ENCODE measurements around the gene EGFR.

The EGFR gene

DNA sequence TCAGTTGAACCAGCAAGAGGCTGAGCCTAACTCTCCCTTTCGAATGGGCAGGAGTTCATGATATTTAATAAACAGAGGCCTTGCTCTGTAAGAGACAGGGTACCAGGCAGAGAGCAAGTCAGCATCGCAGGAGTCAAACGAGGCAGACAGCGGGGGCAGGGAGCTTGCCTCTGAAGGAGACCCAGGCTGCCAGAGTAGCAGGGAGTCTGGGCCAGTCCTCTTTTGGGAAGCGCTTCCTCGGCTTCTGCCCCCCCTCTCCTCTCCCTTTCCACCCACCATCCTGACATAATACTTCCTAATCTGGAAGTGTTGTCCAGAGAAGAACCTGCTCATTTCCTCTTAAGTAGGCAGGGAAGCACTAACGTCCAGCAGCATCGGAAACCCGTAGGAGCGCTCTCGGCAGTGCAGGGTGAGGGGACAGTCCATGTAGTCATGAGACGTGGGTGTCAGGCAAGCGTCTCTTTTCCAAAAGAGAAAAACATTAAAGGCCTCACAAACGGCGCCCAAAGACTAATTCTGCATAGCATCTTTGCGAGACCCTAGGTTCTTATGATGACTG, 171.1 kb downstream of the EGFR start:
- ATAC-seq (ENCODE audit: insufficient read depth, low read depth): no peak
- DNase-seq: no peak
- no peak overlapping the region for H3K4me2 ChIP-seq (ENCODE audit: insufficient read depth, low read length)
- TF ChIP-seq, protein P1, sequence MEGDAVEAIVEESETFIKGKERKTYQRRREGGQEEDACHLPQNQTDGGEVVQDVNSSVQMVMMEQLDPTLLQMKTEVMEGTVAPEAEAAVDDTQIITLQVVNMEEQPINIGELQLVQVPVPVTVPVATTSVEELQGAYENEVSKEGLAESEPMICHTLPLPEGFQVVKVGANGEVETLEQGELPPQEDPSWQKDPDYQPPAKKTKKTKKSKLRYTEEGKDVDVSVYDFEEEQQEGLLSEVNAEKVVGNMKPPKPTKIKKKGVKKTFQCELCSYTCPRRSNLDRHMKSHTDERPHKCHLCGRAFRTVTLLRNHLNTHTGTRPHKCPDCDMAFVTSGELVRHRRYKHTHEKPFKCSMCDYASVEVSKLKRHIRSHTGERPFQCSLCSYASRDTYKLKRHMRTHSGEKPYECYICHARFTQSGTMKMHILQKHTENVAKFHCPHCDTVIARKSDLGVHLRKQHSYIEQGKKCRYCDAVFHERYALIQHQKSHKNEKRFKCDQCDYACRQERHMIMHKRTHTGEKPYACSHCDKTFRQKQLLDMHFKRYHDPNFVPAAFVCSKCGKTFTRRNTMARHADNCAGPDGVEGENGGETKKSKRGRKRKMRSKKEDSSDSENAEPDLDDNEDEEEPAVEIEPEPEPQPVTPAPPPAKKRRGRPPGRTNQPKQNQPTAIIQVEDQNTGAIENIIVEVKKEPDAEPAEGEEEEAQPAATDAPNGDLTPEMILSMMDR (IDR thresholded peaks at IDR 0.05; ENCODE audit: borderline replicate concordance, extremely low read depth, low read length, poor library complexity, severe bottlenecking): no peak
- no peak for TF ChIP-seq EZH2 (IDR thresholded peaks at IDR 0.05; ENCODE audit: borderline replicate concordance, low read depth, low read length, severe bottlenecking)
- no peaks in the 10 kb centered on the region for H3K36me3 ChIP-seq (ENCODE audit: insufficient read depth, low read length)
- no peaks in the 10 kb centered on the region for H3K27me3 ChIP-seq (ENCODE audit: insufficient read depth, low read length, poor library complexity)
- H2AFZ ChIP-seq (ENCODE audit: low read depth, low read length): no peak overlapping the region
- H3K9ac ChIP-seq (ENCODE audit: low read depth, low read length): no peak overlapping the region
- H3K4me3 ChIP-seq (ENCODE audit: low read depth in 1 of 2, low read length in 2 of 2): no peak overlapping the region
- no peaks in the 10 kb centered on the region for H3K79me2 ChIP-seq (ENCODE audit: insufficient read depth, low read length)
- no peaks in the 10 kb centered on the region for H3K4me1 ChIP-seq (ENCODE audit: insufficient read depth, low read length)
- no peak overlapping the region for H3K27ac ChIP-seq (ENCODE audit: low read length)
- H3K9me3 ChIP-seq (ENCODE audit: insufficient read depth, low read length, severe bottlenecking): no peaks in the 10 kb centered on the region
- 0 out of 2 replicates have a peak, but pooled peaks cover 2% of the 10 kb centered on the region for H4K20me1 ChIP-seq (ENCODE audit: insufficient read depth, low read length)

DNA sequence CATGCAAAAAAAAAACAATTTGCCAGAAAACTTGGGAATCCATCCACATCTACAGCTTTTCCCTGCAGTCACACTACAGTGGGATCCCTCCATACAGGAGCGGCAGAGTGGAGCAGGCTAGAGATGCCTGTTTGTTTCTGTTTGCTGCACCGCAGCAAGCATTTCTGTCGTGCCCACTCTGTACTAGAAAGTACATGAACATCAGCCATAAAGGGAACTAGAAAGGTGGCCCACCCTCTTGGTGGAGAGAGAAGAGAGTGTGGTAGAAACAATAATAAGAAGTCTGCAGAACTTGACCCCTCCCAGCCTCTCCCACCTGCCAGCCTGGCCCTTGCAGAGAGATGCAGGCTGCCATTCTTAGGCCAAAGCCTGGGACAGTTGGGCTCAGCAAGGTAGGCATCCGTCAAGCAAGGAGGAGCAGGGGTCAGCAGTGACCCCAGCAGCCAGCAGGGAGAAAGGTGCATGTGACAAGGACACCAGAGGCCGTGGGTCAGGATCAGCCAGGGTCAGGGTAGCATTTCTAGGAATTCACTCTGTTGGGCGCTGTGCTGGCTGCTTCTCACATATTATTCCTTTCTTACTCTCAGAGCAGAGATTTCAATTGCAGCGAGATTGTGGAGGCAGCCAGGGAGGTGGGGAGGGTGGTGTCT, 171.8 kb downstream of the EGFR start:
- H4K20me1 ChIP-seq (ENCODE audit: insufficient read depth, low read length): 0 out of 2 replicates have a peak, but pooled peaks cover 2% of the 10 kb centered on the region
- no peak overlapping the region for H2AFZ ChIP-seq (ENCODE audit: low read depth, low read length)
- ATAC-seq (ENCODE audit: insufficient read depth, low read depth) (no peak), DNase-seq (no peak)
- no peaks in the 10 kb centered on the region for H3K27me3 ChIP-seq (ENCODE audit: insufficient read depth, low read length, poor library complexity)
- H3K27ac ChIP-seq (ENCODE audit: low read length): no peak overlapping the region
- no peak overlapping the region for H3K9ac ChIP-seq (ENCODE audit: low read depth, low read length)
- H3K79me2 ChIP-seq (ENCODE audit: insufficient read depth, low read length): no peaks in the 10 kb centered on the region
- no peak overlapping the region for H3K4me2 ChIP-seq (ENCODE audit: insufficient read depth, low read length)
- H3K9me3 ChIP-seq (ENCODE audit: insufficient read depth, low read length, severe bottlenecking): no peaks in the 10 kb centered on the region
- no peaks in the 10 kb centered on the region for H3K4me1 ChIP-seq (ENCODE audit: insufficient read depth, low read length)
- H3K4me3 ChIP-seq (ENCODE audit: low read depth in 1 of 2, low read length in 2 of 2): no peak overlapping the region
- no peaks in the 10 kb centered on the region for H3K36me3 ChIP-seq (ENCODE audit: insufficient read depth, low read length)
- TF ChIP-seq, protein P1 (IDR thresholded peaks at IDR 0.05; ENCODE audit: borderline replicate concordance, extremely low read depth, low read length, poor library complexity, severe bottlenecking): no peak
- no peak for TF ChIP-seq EZH2 (IDR thresholded peaks at IDR 0.05; ENCODE audit: borderline replicate concordance, low read depth, low read length, severe bottlenecking)

DNA sequence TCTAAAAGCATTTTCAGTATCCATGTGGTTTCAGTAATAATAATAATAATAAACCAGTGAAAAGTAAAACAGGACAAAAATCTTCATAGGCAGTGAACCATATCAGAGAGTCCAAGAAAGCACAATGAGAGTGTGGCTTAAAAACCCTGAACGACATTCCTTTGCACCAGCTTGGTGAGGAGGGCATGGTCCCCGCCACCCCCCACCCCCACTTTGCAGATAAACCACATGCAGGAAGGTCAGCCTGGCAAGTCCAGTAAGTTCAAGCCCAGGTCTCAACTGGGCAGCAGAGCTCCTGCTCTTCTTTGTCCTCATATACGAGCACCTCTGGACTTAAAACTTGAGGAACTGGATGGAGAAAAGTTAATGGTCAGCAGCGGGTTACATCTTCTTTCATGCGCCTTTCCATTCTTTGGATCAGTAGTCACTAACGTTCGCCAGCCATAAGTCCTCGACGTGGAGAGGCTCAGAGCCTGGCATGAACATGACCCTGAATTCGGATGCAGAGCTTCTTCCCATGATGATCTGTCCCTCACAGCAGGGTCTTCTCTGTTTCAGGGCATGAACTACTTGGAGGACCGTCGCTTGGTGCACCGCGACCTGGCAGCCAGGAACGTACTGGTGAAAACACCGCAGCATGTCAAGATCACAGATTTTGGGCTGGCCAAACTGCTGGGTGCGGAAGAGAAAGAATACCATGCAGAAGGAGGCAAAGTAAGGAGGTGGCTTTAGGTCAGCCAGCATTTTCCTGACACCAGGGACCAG, 172.5 kb downstream of the EGFR start:
- Histone ChIP-seq H3K4me1 (ENCODE audit: insufficient read depth, low read length) (no peaks in the 10 kb centered on the region), H4K20me1 (ENCODE audit: insufficient read depth, low read length) (0 out of 2 replicates have a peak, but pooled peaks cover 2% of the 10 kb centered on the region), H3K9ac (ENCODE audit: low read depth, low read length) (no peak overlapping the region), H3K27ac (ENCODE audit: low read length) (no peak overlapping the region), H3K9me3 (ENCODE audit: insufficient read depth, low read length, severe bottlenecking) (no peaks in the 10 kb centered on the region), H3K4me2 (ENCODE audit: insufficient read depth, low read length) (no peak overlapping the region), H3K4me3 (ENCODE audit: low read depth in 1 of 2, low read length in 2 of 2) (no peak overlapping the region), H3K36me3 (ENCODE audit: insufficient read depth, low read length) (no peaks in the 10 kb centered on the region), H3K27me3 (ENCODE audit: insufficient read depth, low read length, poor library complexity) (no peaks in the 10 kb centered on the region), H2AFZ (ENCODE audit: low read depth, low read length) (no peak overlapping the region), H3K79me2 (ENCODE audit: insufficient read depth, low read length) (no peaks in the 10 kb centered on the region)
- ATAC-seq (ENCODE audit: insufficient read depth, low read depth): no peak
- TF ChIP-seq, protein P1 (IDR thresholded peaks at IDR 0.05; ENCODE audit: borderline replicate concordance, extremely low read depth, low read length, poor library complexity, severe bottlenecking): no peak
- TF ChIP-seq EZH2 (IDR thresholded peaks at IDR 0.05; ENCODE audit: borderline replicate concordance, low read depth, low read length, severe bottlenecking): no peak
- no peak for DNase-seq
